ENCODE measurements around the gene ZNF581. TPM values are rescaled to one million over a fixed set of nuclear protein-coding genes. Genes with fewer than 3 reads are reported as not detected.

The ZNF581 gene
- total RNA-seq, 1 donor from 2014 or later: 24.7 TPM

- peak; percentile 70 for DNase-seq (ENCODE audit: low spot score)
- Mint-ChIP-seq H3K27me3 (ENCODE audit: low read depth) (no peaks in the 10 kb centered on the region), H3K27ac (ENCODE audit: unreplicated experiment) (no peak overlapping the region), H3K4me3 (ENCODE audit: unreplicated experiment) (no peak overlapping the region), H3K9me3 (ENCODE audit: low read depth) (no peaks in the 10 kb centered on the region), H3K4me1 (ENCODE audit: low read depth) (peaks cover 36% of the 10 kb centered on the region), H3K36me3 (ENCODE audit: low read depth) (peaks cover 19% of the 10 kb centered on the region)
- no peak for TF ChIP-seq CTCF (IDR thresholded peaks at IDR 0.05)
These were observed 15.5 kb downstream of the ZNF581 start for GRCh38 chr19:55658846-55659459.

GRCh38 chr19:55659822-55660221 lies 16.4 kb downstream of the ZNF581 start:
- peak overlapping the region; percentile 33 for H3K27ac Mint-ChIP-seq (ENCODE audit: unreplicated experiment)
- no peak for TF ChIP-seq CTCF (IDR thresholded peaks at IDR 0.05)
- no peaks in the 10 kb centered on the region for H3K27me3 Mint-ChIP-seq (ENCODE audit: low read depth)
- peaks cover 36% of the 10 kb centered on the region for H3K4me1 Mint-ChIP-seq (ENCODE audit: low read depth)
- H3K4me3 Mint-ChIP-seq (ENCODE audit: unreplicated experiment): no peak overlapping the region
- peaks cover 24% of the 10 kb centered on the region for H3K36me3 Mint-ChIP-seq (ENCODE audit: low read depth)
- DNase-seq (ENCODE audit: low spot score): no peak
- no peaks in the 10 kb centered on the region for H3K9me3 Mint-ChIP-seq (ENCODE audit: low read depth)

GRCh38 chr19:55660404-55660803 lies 17.0 kb downstream of the ZNF581 start:
- H3K9me3 Mint-ChIP-seq (ENCODE audit: low read depth): no peaks in the 10 kb centered on the region
- no peaks in the 10 kb centered on the region for H3K27me3 Mint-ChIP-seq (ENCODE audit: low read depth)
- H3K4me1 Mint-ChIP-seq (ENCODE audit: low read depth): peaks cover 36% of the 10 kb centered on the region
- peak; percentile 79 for DNase-seq (ENCODE audit: low spot score)
- peak overlapping the region; percentile 12 for H3K27ac Mint-ChIP-seq (ENCODE audit: unreplicated experiment)
- H3K36me3 Mint-ChIP-seq (ENCODE audit: low read depth): peaks cover 26% of the 10 kb centered on the region
- no peak overlapping the region for H3K4me3 Mint-ChIP-seq (ENCODE audit: unreplicated experiment)
- no peak for TF ChIP-seq CTCF (IDR thresholded peaks at IDR 0.05)

- H3K36me3 Mint-ChIP-seq (ENCODE audit: low read depth): peaks cover 29% of the 10 kb centered on the region
- no peaks in the 10 kb centered on the region for H3K9me3 Mint-ChIP-seq (ENCODE audit: low read depth)
- H3K4me1 Mint-ChIP-seq (ENCODE audit: low read depth): peaks cover 33% of the 10 kb centered on the region
- peak; percentile 79 for DNase-seq (ENCODE audit: low spot score)
- no peak for TF ChIP-seq CTCF (IDR thresholded peaks at IDR 0.05)
- H3K27me3 Mint-ChIP-seq (ENCODE audit: low read depth): no peaks in the 10 kb centered on the region
- no peak overlapping the region for H3K27ac Mint-ChIP-seq (ENCODE audit: unreplicated experiment)
- no peak overlapping the region for H3K4me3 Mint-ChIP-seq (ENCODE audit: unreplicated experiment)
These were observed 17.5 kb downstream of the ZNF581 start for GRCh38 chr19:55660991-55661390.

- peak overlapping the region; percentile 22 for H3K27ac Mint-ChIP-seq (ENCODE audit: unreplicated experiment)
- no peak overlapping the region for H3K4me3 Mint-ChIP-seq (ENCODE audit: unreplicated experiment)
- peaks cover 24% of the 10 kb centered on the region for H3K4me1 Mint-ChIP-seq (ENCODE audit: low read depth)
- H3K27me3 Mint-ChIP-seq (ENCODE audit: low read depth): no peaks in the 10 kb centered on the region
- no peak for DNase-seq (ENCODE audit: low spot score)
- no peaks in the 10 kb centered on the region for H3K9me3 Mint-ChIP-seq (ENCODE audit: low read depth)
- peaks cover 29% of the 10 kb centered on the region for H3K36me3 Mint-ChIP-seq (ENCODE audit: low read depth)
- no peak for TF ChIP-seq CTCF (IDR thresholded peaks at IDR 0.05)
These were observed 18.4 kb downstream of the ZNF581 start for GRCh38 chr19:55661826-55662225.
